K562 (cell line): ENCODE measurements around the gene RBBP4. TPM values are rescaled to one million over a fixed set of nuclear protein-coding genes. Genes with fewer than 3 reads are reported as not detected.

Source experiments
- CBX3 ChIP-seq, 2 experiments: IDR thresholded peaks; 1 replicate in 1 of 2; 2 replicates in 1 of 2; pipeline ENCODE4 v1.6.1; 2012; ENCODE audit warnings: inconsistent platforms in 2 of 2, low read length in 2 of 2, borderline replicate concordance in 1 of 2, control low read depth in 1 of 2
- CEBPZ ChIP-seq: fragments of 150-350 bp; IDR thresholded peaks from 2 replicates; pipeline ENCODE4 v1.6.1; 2014; ENCODE audit warnings: low read depth, mild to moderate bottlenecking, low read length, borderline replicate concordance
- HEY1 ChIP-seq: fragments of 250-450 bp; sonication (Bioruptor Pico); IDR thresholded peaks from 2 replicates; pipeline ENCODE4 v1.5.0; 2020; ENCODE audit warnings: mild to moderate bottlenecking, moderate library complexity, borderline replicate concordance
- HMGN3 ChIP-seq: IDR thresholded peaks from 2 replicates; pipeline ENCODE4 v1.6.1; 2011; ENCODE audit warnings: borderline replicate concordance, low read depth, mild to moderate bottlenecking, mixed read lengths, low read length; ENCODE audit not compliant: insufficient read length; ENCODE audit errors: extremely low read depth
- IRF1 ChIP-seq: sonication (generic); formaldehyde crosslinking; IDR thresholded peaks from 2 replicates; pipeline ENCODE4 v1.8.0; 2022; ENCODE audit warnings: missing genetic modification reagents, mild to moderate bottlenecking, borderline replicate concordance
- KAT8 ChIP-seq: fragments of 450-650 bp; IDR thresholded peaks from 2 replicates; pipeline ENCODE4 v1.6.1; 2016; ENCODE audit warnings: low read depth, mild to moderate bottlenecking
- LEF1 ChIP-seq: fragments of 450-650 bp; IDR thresholded peaks from 2 replicates; pipeline ENCODE4 v1.6.1; 2016; ENCODE audit warnings: mild to moderate bottlenecking
- POLR3A ChIP-seq: IDR thresholded peaks from 2 replicates; pipeline ENCODE4 v1.6.1; 2011; ENCODE audit warnings: borderline replicate concordance, mild to moderate bottlenecking, moderate library complexity; ENCODE audit not compliant: insufficient read length, insufficient read depth; ENCODE audit errors: extremely low read depth
- RBM14 ChIP-seq: fragments of 200-400 bp; formaldehyde crosslinking; IDR thresholded peaks from 2 replicates; pipeline ENCODE4 v1.6.1; 2018; ENCODE audit warnings: low read depth, mild to moderate bottlenecking, low read length, moderate library complexity, borderline replicate concordance; ENCODE audit not compliant: insufficient read depth
- RBM34 ChIP-seq: fragments of 200-400 bp; formaldehyde crosslinking; IDR thresholded peaks from 2 replicates; pipeline ENCODE4 v1.6.1; 2018; ENCODE audit warnings: low read length, borderline replicate concordance; ENCODE audit not compliant: insufficient read depth
- SMAD3 ChIP-seq: fragments of 450-650 bp; formaldehyde crosslinking; conservative IDR thresholded peaks from 2 replicates; pipeline ENCODE4 v1.4.0; 2020; ENCODE audit warnings: mild to moderate bottlenecking
- SPI1 ChIP-seq: IDR thresholded peaks from 2 replicates; pipeline ENCODE4 v1.6.1; 2011; ENCODE audit warnings: low read depth, low read length, control low read depth, borderline replicate concordance
- SRF ChIP-seq, 2 experiments: fragments of 250-450, 450-650 bp in 1 of 2; sonication (Bioruptor Pico) in 1 of 2; sonication (generic) in 1 of 2; formaldehyde crosslinking; IDR thresholded peaks; 2 replicates each; pipeline versions ENCODE4 v1.5.0 to v1.5.1; 2020 to 2022; ENCODE audit warnings: mild to moderate bottlenecking in 1 of 2, missing genetic modification reagents in 1 of 2
- TBL1XR1 ChIP-seq, 2 experiments: IDR thresholded peaks; 2 replicates each; pipeline ENCODE4 v1.6.1; 2012; ENCODE audit warnings: improper control_type of control experiment in 2 of 2, low read length in 2 of 2, mild to moderate bottlenecking in 1 of 2
- THRB ChIP-seq: fragments of 450-650 bp; formaldehyde crosslinking; conservative IDR thresholded peaks from 2 replicates; pipeline ENCODE4 v1.4.0; 2022; ENCODE audit warnings: mild to moderate bottlenecking, missing genetic modification characterization
- ZBTB1 ChIP-seq: sonication (generic); formaldehyde crosslinking; IDR thresholded peaks from 2 replicates; pipeline ENCODE4 v1.8.1; 2023; ENCODE audit warnings: missing genetic modification reagents, low read depth, mild to moderate bottlenecking, borderline replicate concordance
- ZBTB7A ChIP-seq: IDR thresholded peaks from 2 replicates; pipeline ENCODE4 v1.6.1; 2011; ENCODE audit warnings: low read depth, mild to moderate bottlenecking, low read length, moderate library complexity, borderline replicate concordance; ENCODE audit not compliant: control insufficient read depth
- ZBTB8A ChIP-seq: fragments of 450-650 bp; IDR thresholded peaks from 2 replicates; pipeline ENCODE4 v1.6.1; 2018; ENCODE audit warnings: mild to moderate bottlenecking, moderate library complexity; ENCODE audit not compliant: partially characterized antibody
- ZNF146 ChIP-seq: IDR thresholded peaks from one replicate; pipeline ENCODE4 v1.6.1; 2018; ENCODE audit warnings: missing compliant biosample characterization; ENCODE audit not compliant: unreplicated experiment
- ZNF3 ChIP-seq: fragments of 250-450 bp; sonication (Bioruptor Pico); IDR thresholded peaks from 2 replicates; pipeline ENCODE4 v1.5.0; 2021; ENCODE audit warnings: mild to moderate bottlenecking, moderate library complexity
- ZNF431 ChIP-seq: sonication (generic); formaldehyde crosslinking; IDR thresholded peaks from 2 replicates; pipeline ENCODE4 v1.8.0; 2022; ENCODE audit warnings: mild to moderate bottlenecking, missing genetic modification reagents
- ZNF707 ChIP-seq: fragments of 250-450 bp; sonication (Bioruptor Pico); conservative IDR thresholded peaks from 2 replicates; pipeline ENCODE4 v1.8.0; 2022; ENCODE audit warnings: inconsistent platforms, mild to moderate bottlenecking, moderate library complexity
- polyA plus RNA-seq, 8 experiments: library from polyadenylated mRNA; depleted of rRNA in 4 of 8; stranded (reverse) in 5 of 8; unstranded in 3 of 8; fragments of >200 nt; fragmentation: Nextera tagmentation in 2 of 8; fragmentation: Illumina TruSeq in 1 of 8; extraction: Ambion mirVana in 2 of 8; extraction: Trizol in 1 of 8; gene quantifications; 2 replicates each; pipeline versions ENCODE4 v1.2.1 to v1.2.3, GENCODE V29; 2011 to 2014; ENCODE audit warnings: inconsistent platforms in 1 of 8, missing spikeins in 1 of 8
- total RNA-seq, 7 experiments: library from RNA; depleted of rRNA in 6 of 7; stranded (reverse); fragments of >200 nt in 6 of 7; fragmentation: Illumina TruSeq in 2 of 7; extraction: Trizol in 2 of 7; gene quantifications; 2 replicates each; pipeline versions ENCODE4 v1.2.1 to v1.2.3, GENCODE V29; 2011 to 2021; ENCODE audit warnings: low replicate concordance in 1 of 7

The RBBP4 gene
- total and polyA plus RNA-seq, 9 of the 15 experiments (the other 6 are each of a cell fraction or from before 2014, with no cell fraction given), result 185 to 409 (median 259) TPM

GRCh38 chr1:32651461-32652073, 559 bp downstream of the RBBP4 start (continued):
- TF ChIP-seq ZBTB1, result peak; percentile 39; the same call in 1 of the 2 replicates
- TF ChIP-seq ZBTB8A, result no peak
- no peak for TF ChIP-seq ZNF3 (CRISPR knock-in tag)
- TF ChIP-seq THRB (CRISPR knock-in tag), result peak; percentile 63; the same call in 1 of the 2 replicates
- TF ChIP-seq SPI1, result no peak
- 0 out of 3 replicates have a peak, but pooled peaks of 1 of the 2 experiments have one; percentile 2 for TF ChIP-seq CBX3 (IDR thresholded peaks at IDR 0.05; ENCODE audit: borderline replicate concordance in 1 of 2, low read length in 2 of 2)
- TF ChIP-seq RBM14, result 0 out of 2 replicates have a peak, but pooled peaks have one; percentile 89
- peak; percentile 10 for TF ChIP-seq ZNF146 (CRISPR knock-in tag)
- TF ChIP-seq IRF1 (CRISPR knock-in tag), result peak; percentile 76; the same call in 1 of the 2 replicates
- TF ChIP-seq ZBTB7A, result no peak
- no peak for TF ChIP-seq HMGN3
- peak in 1 of 2 experiments; percentile 63; a peak in 1 of 4 replicates for TF ChIP-seq SRF (CRISPR knock-in tag; IDR thresholded peaks at IDR 0.05)
- no peak for TF ChIP-seq TBL1XR1 (IDR thresholded peaks at IDR 0.05; ENCODE audit: low read length in 2 of 2)
- peak; percentile 70; the same call in 1 of the 2 replicates for TF ChIP-seq SMAD3 (CRISPR knock-in tag)
- TF ChIP-seq HEY1 (CRISPR knock-in tag), result no peak
- TF ChIP-seq KAT8, result peak; percentile 3; the same call in 1 of the 2 replicates
- no peak for TF ChIP-seq LEF1
- TF ChIP-seq ZNF707 (CRISPR knock-in tag), result peak; percentile 58
- no peak for TF ChIP-seq POLR3A
- peak; percentile 70; the same call in 1 of the 2 replicates for TF ChIP-seq ZNF431 (CRISPR knock-in tag)
- no peak for TF ChIP-seq RBM34
- no peak for TF ChIP-seq CEBPZ
